Spleen (tissue), 11 donors: ENCODE measurements around the gene AQP1. TPM values are rescaled to one million over a fixed set of nuclear protein-coding genes. Genes with fewer than 3 reads are reported as not detected.

ENCODE experiments used
- DNase-seq: peaks from one replicate; pipeline ENCODE4 v3.0.0-alpha.2; 2020
- H3K27ac ChIP-seq, 8 donors: fragments of 200-600 bp; sonication (generic) in 7 of 8; 1 replicate in 4 of 8; 2 replicates in 4 of 8; pipeline versions ENCODE4 v1.5.0 to v1.8.0; 2016 to 2021; ENCODE audit warnings: inconsistent platforms in 4 of 8, mild to moderate bottlenecking in 4 of 8, moderate library complexity in 1 of 8
- H3K27me3 ChIP-seq, 7 donors: fragments of 200-600 bp; sonication (generic) in 6 of 7; replicated peaks in 1 of 7; 1 replicate in 4 of 7; 2 replicates in 3 of 7; pipeline versions ENCODE4 v1.5.0 to v1.8.0; 2016 to 2021; ENCODE audit warnings: inconsistent platforms in 3 of 7, mild to moderate bottlenecking in 1 of 7
- H3K36me3 ChIP-seq, 6 donors: fragments of 200-600 bp; sonication (generic) in 5 of 6; 1 replicate in 4 of 6; 2 replicates in 2 of 6; pipeline versions ENCODE4 v1.5.0 to v1.8.0; 2016 to 2021; ENCODE audit warnings: inconsistent platforms in 2 of 6
- H3K4me1 ChIP-seq, 6 donors: fragments of 200-600 bp; sonication (generic) in 5 of 6; 1 replicate in 3 of 6; 2 replicates in 3 of 6; pipeline versions ENCODE4 v1.5.0 to v1.8.0; 2016 to 2021; ENCODE audit warnings: inconsistent platforms in 3 of 6
- H3K4me3 ChIP-seq, 8 donors: fragments of 200-600 bp; sonication (generic) in 7 of 8; 1 replicate in 4 of 8; 2 replicates in 4 of 8; pipeline versions ENCODE4 v1.5.0 to v1.8.0; 2016 to 2021; ENCODE audit warnings: inconsistent platforms in 4 of 8, mild to moderate bottlenecking in 4 of 8, moderate library complexity in 2 of 8
- H3K9me3 ChIP-seq, 8 donors: fragments of 200-600 bp; sonication (generic) in 7 of 8; 1 replicate in 4 of 8; 2 replicates in 4 of 8; pipeline versions ENCODE4 v1.5.0 to v1.8.0; 2016 to 2021; ENCODE audit warnings: inconsistent platforms in 4 of 8
- POLR2A ChIP-seq, 3 donors: fragments of 450-650 bp; IDR thresholded peaks; one replicate each; pipeline ENCODE4 v1.5.1; 2017; ENCODE audit warnings: antibody characterized with exemption in 3 of 3, mild to moderate bottlenecking in 1 of 3
- POLR2AphosphoS5 ChIP-seq, 3 donors: sonication (generic); formaldehyde crosslinking; IDR thresholded peaks; one replicate each; pipeline ENCODE4 v1.5.1; 2017; ENCODE audit warnings: antibody characterized with exemption in 3 of 3
- WGBS, 5 donors: extraction: QIAGEN DNeasy Blood & Tissue Kit in 3 of 5; methylation state at CpG; one replicate each; pipeline versions ENCODE4 v1.1.5 to v1.1.7; 2013 to 2018; 5-methylcytosine and 5-hydroxymethylcytosine counted together
- intact Hi-C: fragments of 100-400 bp; cut with DNase I; formaldehyde crosslinking; loops from one replicate; pipeline ENCODE4 v1.15.0; 2023; ENCODE audit warnings: low total_unique reads
- polyA plus RNA-seq, 3 donors: library from polyadenylated mRNA; stranded (reverse); fragments of 200-250 nt; gene quantifications; one replicate each; pipeline ENCODE4 v1.2.1, GENCODE V29; 2013
- total RNA-seq, 7 donors: library from RNA; depleted of rRNA in 3 of 7; stranded (reverse); fragments of >200 nt in 3 of 7; fragmentation: NEBNext Ultra II Directional in 4 of 7; extraction: Animal tissue kit (Norgen Biotek cat#: 25700) in 4 of 7; gene quantifications; one replicate each; pipeline versions ENCODE4 v1.1.0 to v1.2.1, GENCODE V29; 2016 to 2021
- TF ChIP-seq, protein P1 (sequence below), 11 experiments: fragments of 200-600 bp in 7 of 11; fragments of 450-650 bp in 4 of 11; sonication (generic) in 4 of 11; IDR thresholded peaks in 8 of 11; conservative IDR thresholded peaks in 3 of 11; 1 replicate in 7 of 11; 2 replicates in 4 of 11; pipeline versions ENCODE4 v1.4.0 to v1.8.0; 2016 to 2021; ENCODE audit warnings: antibody characterized with exemption in 11 of 11, inconsistent platforms in 4 of 11, mild to moderate bottlenecking in 1 of 11
- donor health status: healthy with polysubstance abuse.
- donor health status: DM: no; HTN: no; CAD: no; lungs with moderate emphysema.
- donor health status: DM: no; HTN: no; CAD: no.
- donor health status: Bipolar disorder and iron deficiency.
- donor health status: healthy.
- donor health status: DM: no; HTN: no; CAD: no.
- donor health status: DM: yes; HTN: yes; CAD: no.

Gene AQP1
- total and polyA plus RNA-seq, 10 donors = 4.4 to 34.3 (median 22.9) TPM

DNA sequence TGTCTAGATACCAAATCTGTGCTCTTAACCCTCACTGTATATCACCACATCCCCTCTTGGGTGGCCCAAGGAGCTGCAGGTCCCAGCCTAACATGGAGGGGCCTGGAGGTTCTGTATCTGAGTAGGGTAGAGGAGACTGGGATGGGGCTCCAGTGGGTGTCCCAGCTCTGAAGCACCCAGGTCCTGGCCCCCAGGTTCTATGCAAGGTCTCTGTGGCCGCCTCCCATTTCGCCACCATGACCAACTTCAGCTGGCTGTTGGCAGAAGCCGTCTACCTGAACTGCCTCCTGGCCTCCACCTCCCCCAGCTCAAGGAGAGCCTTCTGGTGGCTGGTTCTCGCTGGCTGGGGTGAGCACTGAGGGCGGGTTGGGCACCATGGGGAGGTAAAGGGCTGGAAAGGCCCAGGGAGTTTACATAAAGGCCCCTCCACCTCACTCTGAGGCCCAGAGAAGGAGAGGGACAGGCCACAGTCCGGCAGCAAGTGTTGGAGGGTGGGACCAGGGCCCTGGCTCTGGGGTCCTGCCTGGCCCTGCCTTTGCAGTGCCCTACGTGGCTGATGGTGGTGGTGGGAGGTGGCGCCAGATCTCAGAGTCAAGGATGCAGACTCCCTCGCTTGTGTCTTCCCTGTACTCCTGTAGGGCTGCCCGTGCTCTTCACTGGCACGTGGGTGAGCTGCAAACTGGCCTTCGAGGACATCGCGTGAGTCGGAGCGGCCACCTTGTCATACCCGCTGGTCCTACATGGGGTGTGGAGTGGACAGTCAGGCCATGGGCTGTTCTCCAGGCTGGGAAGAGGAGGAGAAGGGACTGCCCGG lies 62.3 kb downstream of the AQP1 start:
- no peak for DNase-seq
- no peak overlapping the region for H3K27ac ChIP-seq
- no peaks in the 10 kb centered on the region for H3K9me3 ChIP-seq
- no peak overlapping the region for H3K4me3 ChIP-seq
- TF ChIP-seq, protein P1, sequence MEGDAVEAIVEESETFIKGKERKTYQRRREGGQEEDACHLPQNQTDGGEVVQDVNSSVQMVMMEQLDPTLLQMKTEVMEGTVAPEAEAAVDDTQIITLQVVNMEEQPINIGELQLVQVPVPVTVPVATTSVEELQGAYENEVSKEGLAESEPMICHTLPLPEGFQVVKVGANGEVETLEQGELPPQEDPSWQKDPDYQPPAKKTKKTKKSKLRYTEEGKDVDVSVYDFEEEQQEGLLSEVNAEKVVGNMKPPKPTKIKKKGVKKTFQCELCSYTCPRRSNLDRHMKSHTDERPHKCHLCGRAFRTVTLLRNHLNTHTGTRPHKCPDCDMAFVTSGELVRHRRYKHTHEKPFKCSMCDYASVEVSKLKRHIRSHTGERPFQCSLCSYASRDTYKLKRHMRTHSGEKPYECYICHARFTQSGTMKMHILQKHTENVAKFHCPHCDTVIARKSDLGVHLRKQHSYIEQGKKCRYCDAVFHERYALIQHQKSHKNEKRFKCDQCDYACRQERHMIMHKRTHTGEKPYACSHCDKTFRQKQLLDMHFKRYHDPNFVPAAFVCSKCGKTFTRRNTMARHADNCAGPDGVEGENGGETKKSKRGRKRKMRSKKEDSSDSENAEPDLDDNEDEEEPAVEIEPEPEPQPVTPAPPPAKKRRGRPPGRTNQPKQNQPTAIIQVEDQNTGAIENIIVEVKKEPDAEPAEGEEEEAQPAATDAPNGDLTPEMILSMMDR (IDR thresholded peaks at IDR 0.05 in 8 of 11, conservative IDR thresholded peaks at IDR 0.05 in 3 of 11) = no peak
- no peak for TF ChIP-seq POLR2A (IDR thresholded peaks at IDR 0.05)
- no peak for TF ChIP-seq POLR2AphosphoS5 (IDR thresholded peaks at IDR 0.05)
- no peaks in the 10 kb centered on the region for H3K4me1 ChIP-seq
- H3K36me3 ChIP-seq = no peaks in the 10 kb centered on the region
- intact Hi-C loops = loop anchor here (10.0 kb wide), 1 partner anchor 169 kb away; no protein-coding TSS in a partner anchor
- WGBS, 5 donors = 90 to 95% (median 91%) methylated on average over 17 to 18 of the region's 18 CpGs
- peaks cover 0 to 73% (median 0%) of the 10 kb centered on the region in 7 donors for H3K27me3 ChIP-seq

DNA sequence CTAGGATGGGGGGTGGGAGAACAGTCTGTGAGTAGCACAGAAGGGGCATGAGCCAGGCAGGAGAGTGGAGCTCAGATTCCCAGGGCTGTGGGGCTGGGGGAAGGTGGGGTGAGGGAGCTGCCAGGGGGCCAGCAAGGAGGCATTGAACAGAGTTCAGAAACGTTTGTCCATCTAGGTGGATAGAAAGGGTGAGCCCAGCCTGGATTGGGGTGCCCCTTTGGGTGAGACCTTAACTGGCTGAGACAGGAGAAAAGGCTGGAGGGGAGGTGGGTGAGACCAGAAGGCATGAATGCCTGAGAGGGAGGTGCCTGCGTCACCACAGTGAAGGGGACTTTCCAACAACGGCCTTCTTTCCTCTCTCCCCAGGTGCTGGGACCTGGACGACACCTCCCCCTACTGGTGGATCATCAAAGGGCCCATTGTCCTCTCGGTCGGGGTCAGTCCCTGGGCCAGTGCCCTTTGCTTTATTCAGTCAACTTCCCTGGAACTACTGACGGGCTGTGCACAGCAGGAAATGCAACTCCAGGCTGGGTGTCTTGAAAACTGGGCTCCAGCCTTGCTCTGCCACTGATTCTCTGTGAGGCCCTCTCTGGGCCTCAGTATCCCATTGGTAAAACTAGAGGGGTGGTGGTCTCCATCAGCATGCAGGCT lies 63.1 kb downstream of the AQP1 start:
- WGBS, 5 donors = 13 to 18% (median 15%) methylated on average over 6 to 7 of the region's 7 CpGs
- no peak overlapping the region for H3K27ac ChIP-seq
- DNase-seq = no peak
- H3K27me3 ChIP-seq = peaks cover 0 to 78% (median 1%) of the 10 kb centered on the region in 7 donors
- H3K9me3 ChIP-seq = no peaks in the 10 kb centered on the region
- TF ChIP-seq POLR2A (IDR thresholded peaks at IDR 0.05) = no peak
- TF ChIP-seq, protein P1 (IDR thresholded peaks at IDR 0.05 in 8 of 11, conservative IDR thresholded peaks at IDR 0.05 in 3 of 11) = peak in 8 of 11 experiments; percentile 23 to 56 (median 46)
- TF ChIP-seq POLR2AphosphoS5 (IDR thresholded peaks at IDR 0.05) = no peak
- no peaks in the 10 kb centered on the region for H3K36me3 ChIP-seq
- no peaks in the 10 kb centered on the region for H3K4me1 ChIP-seq
- no peak overlapping the region for H3K4me3 ChIP-seq
- intact Hi-C loops = loop anchor here (10.0 kb wide), 1 partner anchor 170 kb away; no protein-coding TSS in a partner anchor

Other genes starting within 250 kb of the AQP1 start
- gene CRHR2, start 229.4 kb upstream of the AQP1 start, total RNA-seq = not detected
- gene CRHR2, start 229.4 kb upstream of the AQP1 start, polyA plus RNA-seq = not detected
- 10 to 100 TPM in 6 of 7 donors, 1 to 10 TPM in 1; 8.8 to 40.3 (median 20.0) TPM for gene INMT, start 159.7 kb upstream of the AQP1 start, total RNA-seq
- gene INMT, start 159.7 kb upstream of the AQP1 start, polyA plus RNA-seq = 10 to 100 TPM in 1 of 3 donors, 1 to 10 TPM in 2; 3.2 to 15.6 (median 7.8) TPM
- 1 to 10 TPM; 1.8 to 7.0 (median 3.7) TPM for gene MINDY4, start 140.4 kb upstream of the AQP1 start, total RNA-seq
- gene MINDY4, start 140.4 kb upstream of the AQP1 start, polyA plus RNA-seq = 1 to 10 TPM in 1 of 3 donors, under 1 TPM in 2; 0.63 to 1.2 (median 0.83) TPM
- not detected for gene GHRHR, start 52.1 kb downstream of the AQP1 start, total RNA-seq
- not detected for gene GHRHR, start 52.1 kb downstream of the AQP1 start, polyA plus RNA-seq
- gene ADCYAP1R1, start 140.5 kb downstream of the AQP1 start, total RNA-seq = 1 to 10 TPM in 4 of 7 donors, under 1 TPM in 3; 0.43 to 5.6 (median 1.0) TPM
- under 1 TPM; 0.04 to 0.13 (median 0.06) TPM for gene ADCYAP1R1, start 140.5 kb downstream of the AQP1 start, polyA plus RNA-seq